HEK293 (cell line): ENCODE results near the gene HSD17B14.

ENCODE experiments used
- BCL11B ChIP-seq: fragments of 450-650 bp; formaldehyde crosslinking; IDR thresholded peaks from 2 replicates; pipeline ENCODE4 v1.5.1; 2016; ENCODE audit warnings: low read depth, missing biosample characterization, missing genetic modification characterization
- FEZF1 ChIP-seq: fragments of 450-650 bp; formaldehyde crosslinking; IDR thresholded peaks from 2 replicates; pipeline ENCODE4 v1.5.1; 2016; ENCODE audit warnings: missing biosample characterization, missing genetic modification characterization
- GLI4 ChIP-seq: fragments of 450-650 bp; formaldehyde crosslinking; IDR thresholded peaks from 2 replicates; pipeline ENCODE4 v1.5.1; 2016; ENCODE audit warnings: missing biosample characterization, missing genetic modification characterization
- IKZF3 ChIP-seq: fragments of 450-650 bp; IDR thresholded peaks from 2 replicates; pipeline ENCODE4 v1.5.0; 2018; ENCODE audit warnings: missing biosample characterization, mild to moderate bottlenecking, missing genetic modification characterization, moderate library complexity
- INSM2 ChIP-seq: fragments of 450-650 bp; formaldehyde crosslinking; IDR thresholded peaks from 2 replicates; pipeline ENCODE4 v1.5.1; 2016; ENCODE audit warnings: missing biosample characterization, missing genetic modification characterization
- KLF1 ChIP-seq: fragments of 450-650 bp; formaldehyde crosslinking; IDR thresholded peaks from 2 replicates; pipeline ENCODE4 v1.5.1; 2016; ENCODE audit warnings: missing biosample characterization, missing genetic modification characterization
- OSR2 ChIP-seq: fragments of 450-650 bp; formaldehyde crosslinking; IDR thresholded peaks from 2 replicates; pipeline ENCODE4 v1.5.1; 2016; ENCODE audit warnings: missing biosample characterization, missing genetic modification characterization
- PATZ1 ChIP-seq: fragments of 450-650 bp; formaldehyde crosslinking; IDR thresholded peaks from 2 replicates; pipeline ENCODE4 v1.5.1; 2016; ENCODE audit warnings: missing biosample characterization, missing genetic modification characterization
- PRDM10 ChIP-seq: fragments of 450-650 bp; formaldehyde crosslinking; IDR thresholded peaks from 2 replicates; pipeline ENCODE4 v1.5.1; 2016; ENCODE audit warnings: missing biosample characterization, missing genetic modification characterization
- SALL2 ChIP-seq: fragments of 450-650 bp; formaldehyde crosslinking; IDR thresholded peaks from 2 replicates; pipeline ENCODE4 v1.5.0; 2017; ENCODE audit warnings: missing biosample characterization, mild to moderate bottlenecking, missing genetic modification characterization, borderline replicate concordance
- TSHZ1 ChIP-seq: fragments of 450-650 bp; formaldehyde crosslinking; IDR thresholded peaks from 2 replicates; pipeline ENCODE4 v1.5.1; 2016; ENCODE audit warnings: missing biosample characterization, missing genetic modification characterization, borderline replicate concordance
- WT1 ChIP-seq: fragments of 450-650 bp; formaldehyde crosslinking; IDR thresholded peaks from 2 replicates; pipeline ENCODE4 v1.5.1; 2016; ENCODE audit warnings: missing biosample characterization, missing genetic modification characterization
- ZBTB17 ChIP-seq: fragments of 450-650 bp; formaldehyde crosslinking; IDR thresholded peaks from 2 replicates; pipeline ENCODE4 v1.5.1; 2016; ENCODE audit warnings: missing biosample characterization, missing genetic modification characterization
- ZFHX2 ChIP-seq: fragments of 450-650 bp; formaldehyde crosslinking; conservative IDR thresholded peaks from 2 replicates; pipeline ENCODE4 v1.5.1; 2016; ENCODE audit warnings: missing biosample characterization, missing genetic modification characterization
- ZNF10 ChIP-seq: fragments of 450-650 bp; formaldehyde crosslinking; IDR thresholded peaks from 2 replicates; pipeline ENCODE4 v1.5.1; 2017; ENCODE audit warnings: missing biosample characterization, missing genetic modification characterization
- ZNF112 ChIP-seq: fragments of 450-650 bp; formaldehyde crosslinking; IDR thresholded peaks from 2 replicates; pipeline ENCODE4 v1.5.0; 2017; ENCODE audit warnings: missing biosample characterization, missing genetic modification characterization
- ZNF146 ChIP-seq: fragments of 450-650 bp; formaldehyde crosslinking; IDR thresholded peaks from 2 replicates; pipeline ENCODE4 v1.5.1; 2016; ENCODE audit warnings: missing biosample characterization, missing genetic modification characterization
- ZNF155 ChIP-seq: fragments of 450-650 bp; formaldehyde crosslinking; IDR thresholded peaks from 2 replicates; pipeline ENCODE4 v1.5.1; 2016; ENCODE audit warnings: missing biosample characterization, missing genetic modification characterization
- ZNF239 ChIP-seq: fragments of 450-650 bp; formaldehyde crosslinking; IDR thresholded peaks from 2 replicates; pipeline ENCODE4 v1.5.1; 2016; ENCODE audit warnings: missing biosample characterization, missing genetic modification characterization
- ZNF24 ChIP-seq: fragments of 450-650 bp; formaldehyde crosslinking; IDR thresholded peaks from 2 replicates; pipeline ENCODE4 v1.5.1; 2016; ENCODE audit warnings: missing biosample characterization, missing genetic modification characterization
- ZNF501 ChIP-seq: fragments of 450-650 bp; formaldehyde crosslinking; IDR thresholded peaks from 2 replicates; pipeline ENCODE4 v1.5.1; 2016; ENCODE audit warnings: missing biosample characterization, missing genetic modification characterization
- ZNF521 ChIP-seq: fragments of 450-650 bp; formaldehyde crosslinking; IDR thresholded peaks from 2 replicates; pipeline ENCODE4 v1.5.1; 2017; ENCODE audit warnings: missing biosample characterization, mild to moderate bottlenecking, missing genetic modification characterization
- ZNF560 ChIP-seq: fragments of 450-650 bp; formaldehyde crosslinking; IDR thresholded peaks from 2 replicates; pipeline ENCODE4 v1.5.1; 2017; ENCODE audit warnings: missing biosample characterization, missing genetic modification characterization, borderline replicate concordance
- ZNF580 ChIP-seq: fragments of 450-650 bp; formaldehyde crosslinking; IDR thresholded peaks from 2 replicates; pipeline ENCODE4 v1.5.1; 2016; ENCODE audit warnings: missing biosample characterization, missing genetic modification characterization
- ZNF777 ChIP-seq: fragments of 450-650 bp; formaldehyde crosslinking; IDR thresholded peaks from 2 replicates; pipeline ENCODE4 v1.5.1; 2017; ENCODE audit warnings: missing biosample characterization, missing genetic modification characterization, borderline replicate concordance
- ZNF830 ChIP-seq: fragments of 450-650 bp; IDR thresholded peaks from 2 replicates; pipeline ENCODE4 v1.5.0; 2018; ENCODE audit warnings: missing biosample characterization, missing genetic modification characterization, low read depth, mild to moderate bottlenecking, moderate library complexity
- TF ChIP-seq, protein P1 (sequence below): fragments of 450-650 bp; formaldehyde crosslinking; IDR thresholded peaks from 2 replicates; pipeline ENCODE4 v1.5.1; 2016; ENCODE audit warnings: missing biosample characterization, missing genetic modification characterization

HSD17B14 gene

GRCh38 chr19:48836089-48837017 lies at the start of gene HSD17B14 (continued):
- no peak for TF ChIP-seq OSR2 (tag by site-specific recombination)
- TF ChIP-seq PATZ1 = 0 out of 2 replicates have a peak, but pooled peaks have one; percentile 48
- TF ChIP-seq ZNF112 (tag by site-specific recombination) = no peak
- no peak for TF ChIP-seq WT1
- TF ChIP-seq ZNF830 = no peak
- no peak for TF ChIP-seq ZNF580 (tag by site-specific recombination)
- peak; percentile 63 for TF ChIP-seq ZFHX2 (tag by site-specific recombination)
- no peak for TF ChIP-seq INSM2 (tag by site-specific recombination)
- TF ChIP-seq ZNF501 = no peak
- no peak for TF ChIP-seq ZNF24 (tag by site-specific recombination)
- TF ChIP-seq ZNF155 (tag by site-specific recombination) = no peak
- peak; percentile 1; the same call in 1 of the 2 replicates for TF ChIP-seq BCL11B (tag by site-specific recombination)
- TF ChIP-seq ZNF560 (tag by site-specific recombination) = no peak
- peak; percentile 47; the same call in 1 of the 2 replicates for TF ChIP-seq ZNF10 (tag by site-specific recombination)
- TF ChIP-seq IKZF3 = 0 out of 2 replicates have a peak, but pooled peaks have one; percentile 28
- TF ChIP-seq GLI4 (tag by site-specific recombination) = no peak
- TF ChIP-seq ZNF777 (tag by site-specific recombination) = no peak
- 0 out of 2 replicates have a peak, but pooled peaks have one; percentile 7 for TF ChIP-seq PRDM10
- no peak for TF ChIP-seq TSHZ1 (tag by site-specific recombination)
- TF ChIP-seq FEZF1 = no peak
- TF ChIP-seq SALL2 (tag by site-specific recombination) = no peak
- TF ChIP-seq KLF1 = no peak
- TF ChIP-seq ZBTB17 (tag by site-specific recombination) = peak; percentile 57; the same call in 1 of the 2 replicates
- TF ChIP-seq, protein P1, sequence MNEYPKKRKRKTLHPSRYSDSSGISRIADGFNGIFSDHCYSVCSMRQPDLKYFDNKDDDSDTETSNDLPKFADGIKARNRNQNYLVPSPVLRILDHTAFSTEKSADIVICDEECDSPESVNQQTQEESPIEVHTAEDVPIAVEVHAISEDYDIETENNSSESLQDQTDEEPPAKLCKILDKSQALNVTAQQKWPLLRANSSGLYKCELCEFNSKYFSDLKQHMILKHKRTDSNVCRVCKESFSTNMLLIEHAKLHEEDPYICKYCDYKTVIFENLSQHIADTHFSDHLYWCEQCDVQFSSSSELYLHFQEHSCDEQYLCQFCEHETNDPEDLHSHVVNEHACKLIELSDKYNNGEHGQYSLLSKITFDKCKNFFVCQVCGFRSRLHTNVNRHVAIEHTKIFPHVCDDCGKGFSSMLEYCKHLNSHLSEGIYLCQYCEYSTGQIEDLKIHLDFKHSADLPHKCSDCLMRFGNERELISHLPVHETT (tag by site-specific recombination) = no peak
- no peak for TF ChIP-seq ZNF521 (tag by site-specific recombination)
- TF ChIP-seq ZNF239 (tag by site-specific recombination) = no peak
- no peak for TF ChIP-seq ZNF146 (tag by site-specific recombination)
